Keratinocyte (primary cell): ENCODE data around the gene HIVEP1.

Experiments used
- EZH2 ChIP-seq: IDR thresholded peaks from one replicate; pipeline ENCODE4 v1.6.1; 2012; ENCODE audit warnings: inconsistent platforms, mild to moderate bottlenecking, low read length, moderate library complexity
- TF ChIP-seq, protein P1 (sequence below), 3 experiments: IDR thresholded peaks in 1 of 3; conservative IDR thresholded peaks in 1 of 3; optimal IDR thresholded peaks in 1 of 3; 2 replicates in 2 of 3; 3 replicates in 1 of 3; pipeline versions ENCODE3 to v1.5.1; 2011; ENCODE audit warnings: low read length in 3 of 3, mild to moderate bottlenecking in 3 of 3, moderate library complexity in 2 of 3, control low read depth in 1 of 3, inconsistent platforms in 1 of 3; ENCODE audit not compliant: insufficient read depth in 2 of 3; ENCODE audit errors: extremely low read depth in 1 of 3

GRCh38 chr6:12189150-12189549 lies 177.0 kb downstream of the HIVEP1 start:
- TF ChIP-seq, protein P1, sequence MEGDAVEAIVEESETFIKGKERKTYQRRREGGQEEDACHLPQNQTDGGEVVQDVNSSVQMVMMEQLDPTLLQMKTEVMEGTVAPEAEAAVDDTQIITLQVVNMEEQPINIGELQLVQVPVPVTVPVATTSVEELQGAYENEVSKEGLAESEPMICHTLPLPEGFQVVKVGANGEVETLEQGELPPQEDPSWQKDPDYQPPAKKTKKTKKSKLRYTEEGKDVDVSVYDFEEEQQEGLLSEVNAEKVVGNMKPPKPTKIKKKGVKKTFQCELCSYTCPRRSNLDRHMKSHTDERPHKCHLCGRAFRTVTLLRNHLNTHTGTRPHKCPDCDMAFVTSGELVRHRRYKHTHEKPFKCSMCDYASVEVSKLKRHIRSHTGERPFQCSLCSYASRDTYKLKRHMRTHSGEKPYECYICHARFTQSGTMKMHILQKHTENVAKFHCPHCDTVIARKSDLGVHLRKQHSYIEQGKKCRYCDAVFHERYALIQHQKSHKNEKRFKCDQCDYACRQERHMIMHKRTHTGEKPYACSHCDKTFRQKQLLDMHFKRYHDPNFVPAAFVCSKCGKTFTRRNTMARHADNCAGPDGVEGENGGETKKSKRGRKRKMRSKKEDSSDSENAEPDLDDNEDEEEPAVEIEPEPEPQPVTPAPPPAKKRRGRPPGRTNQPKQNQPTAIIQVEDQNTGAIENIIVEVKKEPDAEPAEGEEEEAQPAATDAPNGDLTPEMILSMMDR (optimal IDR thresholded peaks at IDR 0.05 in 1 of 3, IDR thresholded peaks at IDR 0.05 in 1 of 3, conservative IDR thresholded peaks at IDR 0.05 in 1 of 3; ENCODE audit: extremely low read depth in 1 of 3, insufficient read depth in 2 of 3, low read length in 3 of 3), result no peak
- no peak for TF ChIP-seq EZH2
